ENCODE measurements around the gene COPB2.

GRCh38 chr3:139418144-139418543 is 28.7 kb upstream of the COPB2 start:
- TF ChIP-seq EP300 (IDR thresholded peaks at IDR 0.05) (no peak), CTCF (IDR thresholded peaks at IDR 0.05) (no peak), POLR2A (IDR thresholded peaks at IDR 0.05) (no peak)
